Activated naive CD8-positive, alpha-beta T cell treated with anti-CD3 and anti-CD28 coated beads, Interleukin-2, amount 50 U/mL, for 24 hours (primary cell): ENCODE measurements around the gene CMYA5.

ENCODE experiments used
- ATAC-seq: fragments of 150-1000 bp; cut with Tn5 transposase; one replicate; pipeline ENCODE4 v1.10.0; 2021
- DNase-seq: peaks from one replicate; pipeline ENCODE4 v3.0.0; 2021
- H3K27ac Mint-ChIP-seq: one replicate; pipeline ENCODE4 v1.8.0; 2021; ENCODE audit warnings: mild to moderate bottlenecking, mixed read lengths
- H3K27me3 Mint-ChIP-seq: one replicate; pipeline ENCODE4 v1.8.0; 2021; ENCODE audit warnings: mixed read lengths
- H3K36me3 Mint-ChIP-seq: one replicate; pipeline ENCODE4 v1.8.0; 2021; ENCODE audit warnings: low read depth, mixed read lengths
- H3K4me1 Mint-ChIP-seq: one replicate; pipeline ENCODE4 v1.8.0; 2021; ENCODE audit warnings: mixed read lengths
- H3K4me3 Mint-ChIP-seq: one replicate; pipeline ENCODE4 v1.8.0; 2021; ENCODE audit warnings: mild to moderate bottlenecking, moderate library complexity, mixed read lengths
- H3K9me3 Mint-ChIP-seq: one replicate; pipeline ENCODE4 v1.8.0; 2021; ENCODE audit warnings: mixed read lengths

CMYA5 gene

DNA sequence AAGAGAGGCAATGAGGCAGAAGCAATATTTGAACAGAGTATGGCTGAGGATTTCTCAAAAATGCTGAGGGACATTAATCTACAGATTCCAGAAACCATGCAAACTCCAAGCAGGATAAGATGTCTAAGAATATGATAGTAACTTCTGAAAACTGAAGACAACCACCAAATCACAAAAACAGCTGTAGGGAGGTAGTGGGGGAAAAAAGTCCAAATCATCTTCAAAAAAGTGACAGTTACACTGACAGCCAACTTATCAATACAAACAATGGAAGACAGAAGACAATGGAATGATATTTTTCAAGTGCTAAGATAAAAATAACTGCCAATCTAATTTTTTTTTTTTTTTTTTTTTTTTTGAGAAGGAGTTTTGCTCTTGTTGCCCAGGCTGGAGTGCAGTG, 30.5 kb downstream of the CMYA5 start:
- ATAC-seq = no peak
- Mint-ChIP-seq H3K4me3 (no peak overlapping the region), H3K27me3 (no peaks in the 10 kb centered on the region), H3K27ac (no peak overlapping the region), H3K36me3 (peaks cover 10% of the 10 kb centered on the region), H3K4me1 (no peaks in the 10 kb centered on the region), H3K9me3 (peaks cover 22% of the 10 kb centered on the region)
- no peak for DNase-seq

DNA sequence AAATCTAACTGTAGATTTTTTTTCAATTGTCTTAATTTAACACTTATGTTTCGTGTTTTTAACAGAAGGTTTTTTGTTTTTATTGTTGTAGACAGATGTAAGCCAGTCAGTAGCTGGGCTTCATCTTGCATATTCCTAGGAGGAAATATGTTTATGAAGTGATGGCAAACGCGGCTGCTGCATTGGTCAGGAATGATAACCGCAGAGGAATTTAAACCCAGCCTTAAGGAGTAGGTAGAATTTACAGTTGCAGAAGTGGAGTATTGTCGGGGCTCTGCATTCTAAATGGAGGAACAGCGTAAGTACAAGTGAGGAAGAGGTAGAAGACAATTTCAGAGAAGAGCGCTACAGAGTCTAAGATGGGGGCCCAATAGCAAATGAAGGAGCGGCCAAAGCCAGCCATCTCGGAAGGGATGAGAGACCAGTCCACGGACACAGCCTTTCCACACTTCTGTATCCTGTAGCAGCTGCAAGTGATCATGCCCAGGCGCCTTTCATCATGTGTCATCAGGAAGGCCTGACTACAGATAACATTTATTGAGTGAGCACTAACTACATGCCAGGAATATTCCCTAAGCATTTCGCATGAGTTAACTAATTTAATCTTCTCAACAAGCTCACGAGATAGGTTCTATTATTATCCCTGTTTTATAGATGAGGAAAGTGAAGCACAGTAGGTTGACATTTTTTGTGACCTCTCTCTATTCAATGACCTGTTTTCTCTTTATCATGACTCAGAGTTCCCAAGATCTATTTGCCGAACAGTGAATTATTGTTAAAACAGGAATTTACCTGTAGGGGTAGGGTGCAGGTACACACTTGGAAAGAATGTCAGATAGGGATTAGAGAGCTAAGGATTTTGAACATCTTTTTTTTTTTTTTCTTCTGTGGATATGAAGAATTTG, 38.1 kb downstream of the CMYA5 start:
- H3K36me3 Mint-ChIP-seq = no peaks in the 10 kb centered on the region
- no peak for DNase-seq
- peaks cover 16% of the 10 kb centered on the region for H3K4me1 Mint-ChIP-seq
- peaks cover 46% of the 10 kb centered on the region for H3K27me3 Mint-ChIP-seq
- H3K27ac Mint-ChIP-seq = no peak overlapping the region
- no peak overlapping the region for H3K4me3 Mint-ChIP-seq
- no peaks in the 10 kb centered on the region for H3K9me3 Mint-ChIP-seq
- ATAC-seq = no peak

DNA sequence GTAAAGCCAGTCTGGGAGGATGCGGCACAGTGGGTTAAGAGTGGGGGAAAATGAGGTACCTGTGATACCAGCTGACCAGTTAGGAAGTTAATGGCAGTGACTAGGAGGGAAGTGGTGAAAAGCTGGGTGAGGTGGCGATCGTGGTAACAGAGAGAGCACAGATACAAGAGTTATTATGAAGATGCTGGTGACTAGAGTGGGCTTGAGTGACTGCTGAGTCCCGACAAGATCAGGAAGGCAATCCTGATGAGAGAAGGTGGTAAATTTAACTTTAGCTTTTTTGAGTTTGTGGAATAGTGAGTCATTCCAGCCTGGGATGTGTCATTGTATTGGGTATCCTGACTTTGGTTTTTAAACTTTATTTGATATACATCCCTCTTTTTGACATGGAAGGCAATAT, 38.8 kb downstream of the CMYA5 start:
- H3K27me3 Mint-ChIP-seq = peaks cover 53% of the 10 kb centered on the region
- no peak for DNase-seq
- peak; percentile 36 for ATAC-seq
- H3K9me3 Mint-ChIP-seq = no peaks in the 10 kb centered on the region
- peaks cover 22% of the 10 kb centered on the region for H3K4me1 Mint-ChIP-seq
- H3K27ac Mint-ChIP-seq = no peak overlapping the region
- H3K36me3 Mint-ChIP-seq = no peaks in the 10 kb centered on the region
- no peak overlapping the region for H3K4me3 Mint-ChIP-seq

DNA sequence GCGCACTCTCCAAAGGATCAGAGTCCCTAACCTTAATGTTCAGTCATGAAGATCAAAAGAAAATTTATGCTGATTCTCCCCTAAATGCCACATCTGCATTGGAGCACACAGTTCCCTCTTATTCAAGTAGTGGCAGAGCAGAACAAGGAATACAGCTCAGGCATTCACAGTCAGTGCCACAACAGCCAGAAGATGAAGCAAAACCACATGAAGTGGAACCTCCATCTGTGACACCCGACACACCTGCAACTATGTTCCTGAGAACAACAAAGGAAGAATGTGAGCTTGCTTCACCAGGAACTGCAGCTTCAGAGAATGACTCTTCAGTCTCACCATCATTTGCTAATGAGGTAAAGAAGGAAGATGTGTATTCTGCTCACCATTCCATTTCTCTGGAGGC, 40.0 kb downstream of the CMYA5 start:
- Mint-ChIP-seq H3K4me3 (no peak overlapping the region), H3K27ac (no peak overlapping the region), H3K36me3 (no peaks in the 10 kb centered on the region), H3K4me1 (peaks cover 22% of the 10 kb centered on the region), H3K9me3 (no peaks in the 10 kb centered on the region), H3K27me3 (peaks cover 65% of the 10 kb centered on the region)
- no peak for ATAC-seq
- DNase-seq = no peak

DNA sequence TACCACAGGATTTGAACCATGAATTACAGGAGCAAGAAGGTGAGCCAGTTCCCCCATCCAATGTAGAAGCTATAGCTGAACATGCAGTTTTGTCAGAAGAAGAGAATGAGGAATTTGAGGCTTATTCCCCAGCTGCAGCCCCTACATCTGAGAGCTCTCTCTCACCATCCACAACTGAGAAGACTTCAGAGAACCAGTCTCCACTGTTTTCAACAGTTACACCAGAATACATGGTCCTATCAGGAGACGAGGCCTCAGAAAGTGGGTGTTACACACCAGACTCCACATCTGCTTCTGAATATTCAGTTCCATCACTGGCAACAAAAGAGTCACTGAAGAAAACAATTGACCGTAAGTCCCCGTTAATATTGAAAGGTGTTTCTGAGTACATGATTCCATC, 40.9 kb downstream of the CMYA5 start:
- Mint-ChIP-seq H3K9me3 (no peaks in the 10 kb centered on the region), H3K4me3 (no peak overlapping the region), H3K4me1 (peaks cover 25% of the 10 kb centered on the region), H3K27me3 (peaks cover 74% of the 10 kb centered on the region), H3K27ac (no peak overlapping the region), H3K36me3 (no peaks in the 10 kb centered on the region)
- DNase-seq = no peak
- no peak for ATAC-seq

DNA sequence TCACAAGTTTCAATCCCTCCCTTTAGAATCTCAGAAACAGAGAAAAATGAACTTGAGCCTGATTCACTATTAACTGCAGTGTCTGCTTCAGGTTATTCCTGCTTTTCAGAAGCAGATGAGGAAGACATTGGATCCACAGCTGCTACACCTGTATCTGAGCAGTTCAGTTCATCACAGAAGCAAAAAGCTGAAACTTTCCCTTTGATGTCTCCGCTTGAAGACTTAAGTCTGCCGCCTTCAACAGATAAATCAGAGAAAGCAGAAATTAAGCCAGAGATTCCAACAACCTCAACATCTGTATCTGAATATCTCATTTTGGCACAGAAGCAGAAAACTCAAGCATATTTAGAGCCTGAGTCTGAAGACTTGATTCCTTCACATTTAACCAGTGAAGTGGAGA, 42.1 kb downstream of the CMYA5 start:
- no peak overlapping the region for H3K27ac Mint-ChIP-seq
- H3K36me3 Mint-ChIP-seq = no peaks in the 10 kb centered on the region
- DNase-seq = no peak
- no peak overlapping the region for H3K4me3 Mint-ChIP-seq
- peaks cover 37% of the 10 kb centered on the region for H3K4me1 Mint-ChIP-seq
- peaks cover 73% of the 10 kb centered on the region for H3K27me3 Mint-ChIP-seq
- ATAC-seq = no peak
- no peaks in the 10 kb centered on the region for H3K9me3 Mint-ChIP-seq

DNA sequence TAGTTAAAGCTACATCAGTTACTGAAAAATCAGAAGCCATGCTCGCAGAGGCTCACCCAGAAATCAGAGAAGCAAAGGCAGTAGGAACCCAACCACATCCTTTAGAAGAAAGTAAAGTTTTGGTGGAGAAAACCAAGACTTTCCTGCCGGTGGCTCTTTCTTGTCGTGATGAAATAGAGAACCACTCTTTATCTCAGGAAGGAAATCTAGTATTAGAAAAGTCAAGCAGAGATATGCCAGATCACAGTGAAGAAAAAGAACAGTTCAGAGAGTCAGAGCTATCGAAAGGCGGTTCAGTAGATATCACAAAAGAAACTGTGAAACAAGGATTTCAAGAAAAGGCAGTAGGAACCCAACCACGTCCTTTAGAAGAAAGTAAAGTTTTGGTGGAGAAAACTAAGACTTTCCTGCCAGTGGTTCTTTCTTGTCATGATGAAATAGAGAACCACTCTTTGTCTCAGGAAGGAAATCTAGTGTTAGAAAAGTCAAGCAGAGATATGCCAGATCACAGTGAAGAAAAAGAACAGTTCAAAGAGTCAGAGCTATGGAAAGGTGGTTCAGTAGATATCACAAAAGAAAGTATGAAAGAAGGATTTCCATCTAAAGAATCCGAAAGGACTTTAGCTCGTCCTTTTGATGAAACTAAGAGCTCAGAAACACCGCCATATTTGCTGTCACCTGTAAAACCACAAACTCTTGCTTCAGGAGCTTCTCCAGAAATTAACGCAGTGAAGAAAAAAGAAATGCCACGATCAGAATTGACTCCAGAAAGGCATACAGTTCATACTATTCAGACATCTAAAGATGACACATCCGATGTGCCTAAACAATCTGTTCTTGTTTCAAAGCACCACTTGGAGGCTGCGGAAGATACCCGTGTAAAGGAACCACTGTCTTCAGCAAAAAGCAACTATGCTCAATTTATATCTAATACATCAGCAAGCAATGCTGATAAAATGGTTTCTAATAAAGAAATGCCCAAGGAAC, 47.2 kb downstream of the CMYA5 start:
- DNase-seq = no peak
- H3K27me3 Mint-ChIP-seq = peaks cover 45% of the 10 kb centered on the region
- peak overlapping the region; percentile 75 for H3K4me3 Mint-ChIP-seq
- ATAC-seq = peak; percentile 80
- H3K4me1 Mint-ChIP-seq = peaks cover 47% of the 10 kb centered on the region
- peak overlapping the region; percentile 67 for H3K27ac Mint-ChIP-seq
- no peaks in the 10 kb centered on the region for H3K9me3 Mint-ChIP-seq
- no peaks in the 10 kb centered on the region for H3K36me3 Mint-ChIP-seq

DNA sequence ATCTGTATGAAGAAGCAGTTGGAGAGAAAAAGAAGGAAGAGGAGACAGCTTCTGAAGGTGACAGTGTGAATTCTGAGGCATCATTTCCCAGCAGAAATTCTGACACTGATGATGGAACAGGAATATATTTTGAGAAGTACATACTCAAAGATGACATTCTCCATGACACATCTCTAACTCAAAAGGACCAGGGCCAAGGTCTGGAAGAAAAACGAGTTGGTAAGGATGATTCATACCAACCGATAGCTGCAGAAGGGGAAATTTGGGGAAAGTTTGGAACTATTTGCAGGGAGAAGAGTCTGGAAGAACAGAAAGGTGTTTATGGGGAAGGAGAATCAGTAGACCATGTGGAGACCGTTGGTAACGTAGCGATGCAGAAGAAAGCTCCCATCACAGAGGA, 48.7 kb downstream of the CMYA5 start:
- no peak for ATAC-seq
- H3K4me3 Mint-ChIP-seq = no peak overlapping the region
- peaks cover 32% of the 10 kb centered on the region for H3K27me3 Mint-ChIP-seq
- H3K27ac Mint-ChIP-seq = no peak overlapping the region
- no peaks in the 10 kb centered on the region for H3K9me3 Mint-ChIP-seq
- no peaks in the 10 kb centered on the region for H3K36me3 Mint-ChIP-seq
- DNase-seq = no peak
- H3K4me1 Mint-ChIP-seq = peaks cover 33% of the 10 kb centered on the region

DNA sequence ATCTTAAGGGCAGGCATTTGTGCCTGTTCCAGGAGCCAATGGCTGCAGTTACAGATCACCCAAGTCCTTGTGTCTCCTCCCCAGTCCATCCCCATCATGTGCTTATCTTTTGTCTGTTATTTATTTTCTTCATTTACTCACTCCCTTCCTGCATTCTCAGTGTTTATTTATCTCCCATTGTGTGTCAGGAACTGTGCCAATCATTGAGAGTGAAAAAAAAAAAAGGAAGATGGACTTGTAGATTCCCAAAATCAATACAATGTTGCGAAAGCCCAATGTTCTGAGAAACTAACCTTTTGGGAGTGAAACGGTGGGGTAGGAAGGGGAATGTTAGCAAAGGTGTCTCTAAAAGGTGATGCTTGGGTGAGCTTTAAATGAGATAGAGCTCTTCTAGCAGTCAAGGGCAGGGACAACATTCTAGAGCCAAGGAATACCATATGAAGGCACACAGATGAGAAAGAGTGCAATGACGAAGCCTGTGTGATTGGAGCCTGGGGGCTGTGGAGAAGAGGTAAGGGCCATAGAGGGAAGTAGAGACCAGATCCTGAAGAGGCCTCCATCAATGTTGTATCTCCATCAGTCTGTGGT, 53.0 kb downstream of the CMYA5 start:
- no peaks in the 10 kb centered on the region for H3K36me3 Mint-ChIP-seq
- no peak overlapping the region for H3K27ac Mint-ChIP-seq
- peaks cover 16% of the 10 kb centered on the region for H3K27me3 Mint-ChIP-seq
- peaks cover 10% of the 10 kb centered on the region for H3K4me1 Mint-ChIP-seq
- H3K9me3 Mint-ChIP-seq = no peaks in the 10 kb centered on the region
- no peak for ATAC-seq
- DNase-seq = no peak
- H3K4me3 Mint-ChIP-seq = no peak overlapping the region

DNA sequence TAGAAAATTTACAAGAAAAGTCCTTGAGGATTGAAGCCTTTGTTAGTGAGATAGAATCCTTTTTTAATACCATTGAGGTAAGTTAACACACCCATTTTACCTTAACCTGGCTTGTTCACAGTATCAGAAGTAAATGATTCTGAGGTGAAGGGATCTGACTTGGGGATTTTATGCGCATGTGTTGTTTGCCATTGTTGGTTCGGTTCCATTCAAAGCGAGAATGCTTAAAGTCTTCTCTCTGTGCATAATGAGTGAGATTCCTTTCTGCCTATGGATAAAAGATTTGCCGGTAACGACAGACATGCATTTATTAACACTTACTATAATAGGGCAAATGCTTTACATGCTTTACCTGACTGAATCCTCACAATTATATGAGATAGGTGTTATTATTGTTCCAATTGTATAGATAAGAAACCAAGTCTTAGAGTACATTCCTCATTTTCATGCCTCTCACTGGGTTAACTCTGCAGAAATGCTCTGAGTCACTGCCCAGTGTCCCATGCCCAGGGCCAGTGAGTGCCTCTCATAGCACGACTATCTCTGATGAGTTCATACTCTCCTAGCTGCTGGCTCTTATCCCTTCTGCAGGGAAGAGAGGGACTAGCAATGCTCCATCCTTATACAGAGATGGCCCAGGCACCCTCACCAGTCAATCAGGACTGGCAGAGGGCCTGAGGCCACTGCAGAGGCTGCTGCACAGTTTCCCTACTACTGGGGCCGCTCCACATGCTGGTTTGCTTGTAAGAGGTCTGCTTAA, 54.4 kb downstream of the CMYA5 start:
- Mint-ChIP-seq H3K9me3 (no peaks in the 10 kb centered on the region), H3K27me3 (peaks cover 13% of the 10 kb centered on the region), H3K4me3 (no peak overlapping the region), H3K36me3 (no peaks in the 10 kb centered on the region), H3K27ac (no peak overlapping the region), H3K4me1 (no peaks in the 10 kb centered on the region)
- DNase-seq = no peak
- no peak for ATAC-seq

DNA sequence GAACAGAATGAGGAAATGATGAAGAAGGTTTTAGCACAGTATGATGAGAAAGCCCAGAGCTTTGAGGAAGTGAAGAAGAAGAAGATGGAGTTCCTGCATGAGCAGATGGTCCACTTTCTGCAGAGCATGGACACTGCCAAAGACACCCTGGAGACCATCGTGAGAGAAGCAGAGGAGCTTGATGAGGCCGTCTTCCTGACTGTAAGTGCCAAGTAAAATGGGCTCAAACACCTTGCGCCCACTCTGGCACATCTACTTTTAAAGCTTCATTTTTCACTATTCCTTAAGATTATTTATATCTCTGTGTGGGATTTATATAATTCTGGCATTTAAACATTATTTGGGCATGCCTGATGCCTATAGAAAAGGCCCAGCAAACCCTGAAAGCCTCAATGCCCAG, 55.6 kb downstream of the CMYA5 start:
- H3K9me3 Mint-ChIP-seq = no peaks in the 10 kb centered on the region
- no peaks in the 10 kb centered on the region for H3K4me1 Mint-ChIP-seq
- H3K27ac Mint-ChIP-seq = no peak overlapping the region
- peaks cover 10% of the 10 kb centered on the region for H3K27me3 Mint-ChIP-seq
- ATAC-seq = no peak
- no peak overlapping the region for H3K4me3 Mint-ChIP-seq
- DNase-seq = no peak
- no peaks in the 10 kb centered on the region for H3K36me3 Mint-ChIP-seq

DNA sequence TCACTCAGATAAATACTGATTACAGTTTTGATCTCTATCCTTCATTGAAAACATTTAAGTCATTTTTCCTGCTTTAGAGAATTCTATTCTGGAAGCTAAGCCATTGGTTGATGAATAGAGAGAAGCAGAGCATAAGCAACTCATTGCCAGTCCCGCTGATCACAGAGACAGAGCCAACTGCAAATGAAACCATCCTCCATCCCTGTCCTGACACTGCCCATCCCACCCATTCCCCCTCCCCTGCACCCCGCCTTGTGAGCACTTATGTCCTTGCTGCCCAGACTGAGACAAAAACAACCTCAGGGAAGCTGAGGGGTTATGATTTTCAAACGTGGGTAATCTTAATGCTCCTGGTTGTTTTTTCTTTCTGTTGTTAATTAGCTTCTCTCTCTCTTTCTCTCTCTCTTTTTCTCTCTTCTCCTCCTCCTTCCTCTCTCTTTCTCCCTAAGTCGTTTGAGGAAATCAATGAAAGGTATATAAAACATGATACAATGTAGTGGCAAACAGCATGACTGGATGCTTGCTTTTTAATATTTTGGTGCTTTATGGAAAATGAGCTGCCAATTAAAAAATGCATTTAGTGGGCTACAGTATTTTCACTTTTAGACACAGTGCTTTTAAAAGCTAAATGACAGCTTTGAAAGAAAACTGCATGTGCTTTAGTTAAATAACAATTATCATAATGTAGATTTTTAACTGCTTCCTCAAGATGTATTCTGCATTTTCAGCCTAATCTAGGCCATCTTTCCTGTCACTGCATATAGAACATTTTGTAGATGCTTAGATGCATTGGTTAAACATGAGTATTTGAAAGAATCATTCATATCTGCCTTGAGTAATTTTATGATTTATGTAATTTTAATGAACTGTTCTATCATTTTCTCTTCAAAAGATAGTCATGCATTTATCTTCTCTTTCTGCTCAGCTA, 57.3 kb downstream of the CMYA5 start:
- no peaks in the 10 kb centered on the region for H3K4me1 Mint-ChIP-seq

More for the DNA sequence above, 57.3 kb downstream of the CMYA5 start:
- Mint-ChIP-seq H3K4me3 (no peak overlapping the region), H3K27me3 (peaks cover 18% of the 10 kb centered on the region), H3K9me3 (no peaks in the 10 kb centered on the region), H3K27ac (no peak overlapping the region), H3K36me3 (no peaks in the 10 kb centered on the region)
- no peak for ATAC-seq
- DNase-seq = no peak
